Measurements from ENCODE around the gene RNASEH2C. TPM values are rescaled to one million over a fixed set of nuclear protein-coding genes. Genes with fewer than 3 reads are reported as not detected.
A peak's percentile ranks its signal among the peaks of the same experiment; 100 is the strongest.
"Not testable (repeated sequence)": the region's sequence is repeated elsewhere in the genome, so short reads cannot be mapped to it uniquely, and the experiment has no call there.

RNASEH2C gene
- total RNA-seq = 38.5 and 44.0 TPM in 2 replicates
- long read RNA-seq, transcript RNASEH2C-201 (4 exons, 2,794 nt) = major isoform, 10 of 24 reads
- long read RNA-seq, transcript RNASEH2C-205 (5 exons, 2,085 nt) = minor isoform, 5 of 24 reads
- long read RNA-seq, partial matches to known transcripts = 0 of 24 reads
- long read RNA-seq, other reads (novel, unspliced or antisense) = 6 of 24 reads

DNA sequence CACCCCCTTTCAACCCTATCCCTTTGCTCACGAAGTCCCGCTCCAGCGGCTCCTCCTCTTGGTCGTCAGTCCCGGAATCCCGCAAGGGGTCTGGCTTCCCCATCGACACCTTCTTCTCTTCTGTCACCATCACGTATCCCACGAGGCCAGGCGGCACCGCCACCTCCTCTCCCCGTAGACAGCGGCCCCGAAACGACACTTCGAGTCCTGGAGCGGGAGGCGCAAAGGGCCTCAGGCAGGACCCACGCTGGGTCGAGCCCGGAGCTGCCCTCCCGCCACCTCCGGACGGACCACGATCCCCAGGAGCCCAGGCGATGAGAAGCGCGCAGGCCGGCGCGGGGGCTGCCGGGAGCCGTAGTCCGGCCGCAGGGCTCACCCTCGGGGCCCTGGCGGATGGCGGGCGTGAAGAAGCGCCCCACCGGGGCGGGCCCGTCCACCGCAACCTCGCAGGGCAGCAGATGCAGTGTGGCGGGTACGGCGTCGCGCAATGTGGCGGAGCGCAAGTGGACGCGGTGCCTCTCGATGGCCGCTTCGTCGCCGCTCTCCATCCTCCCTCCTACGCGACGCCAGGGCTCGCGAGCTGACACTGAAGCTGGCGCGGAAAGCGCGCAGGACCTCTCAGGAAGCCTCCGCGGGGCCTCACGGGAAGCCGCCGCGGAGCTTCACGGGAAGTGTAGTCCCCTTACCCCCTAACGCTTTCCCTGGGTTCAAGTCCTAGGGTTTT is at the start of gene RNASEH2C:
Gene RNASEH2C (minus strand): TSS at position 588 of the 724 bp plus-strand sequence. CDS start 40 bp downstream, at position 548.
- peak; percentile 59 for DNase-seq (ENCODE audit: low spot score, unreplicated experiment)
- Mint-ChIP-seq H3K4me1 (ENCODE audit: low read depth) (peaks cover 13% of the 10 kb centered on the region), H3K36me3 (ENCODE audit: insufficient read depth) (peaks cover 8% of the 10 kb centered on the region), H3K27me3 (peaks cover 3% of the 10 kb centered on the region), H3K27ac (peak within 1 kb of the TSS; percentile 93), H3K4me3 (ENCODE audit: low read depth) (peak within 1 kb of the TSS; percentile 85), H3K9me3 (ENCODE audit: low read depth) (no peaks in the 10 kb centered on the region)
- TF ChIP-seq CTCF (IDR thresholded peaks at IDR 0.05; ENCODE audit: unreplicated experiment) = no peak

DNA sequence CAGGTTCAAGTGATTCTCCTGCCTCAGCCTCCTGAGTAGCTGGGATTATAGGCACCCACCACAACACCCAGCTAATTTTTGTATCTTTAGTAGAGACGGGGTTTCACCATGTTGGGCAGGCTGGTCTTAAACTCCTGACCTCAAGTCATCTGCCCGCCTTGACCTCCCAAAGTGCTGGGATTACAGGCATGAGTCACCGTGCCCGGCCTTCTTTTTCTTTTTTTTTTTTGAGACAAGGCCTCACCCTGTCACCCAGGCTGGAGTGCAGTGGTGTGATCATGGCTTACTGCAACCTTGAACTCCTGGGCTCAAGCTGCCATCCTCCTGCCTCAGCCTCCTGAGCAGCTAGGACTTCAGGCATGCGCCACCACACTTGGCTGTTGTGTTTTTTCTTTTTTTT is 47.2 kb upstream of the RNASEH2C start:
- not testable (repeated sequence) for H3K27ac Mint-ChIP-seq; H3K36me3 Mint-ChIP-seq (ENCODE audit: insufficient read depth); H3K27me3 Mint-ChIP-seq; DNase-seq (ENCODE audit: low spot score, unreplicated experiment); H3K9me3 Mint-ChIP-seq (ENCODE audit: low read depth); H3K4me3 Mint-ChIP-seq (ENCODE audit: low read depth)
- peaks cover 15% of the 10 kb centered on the region for H3K4me1 Mint-ChIP-seq (ENCODE audit: low read depth)

- peaks cover 1% of the 10 kb centered on the region for H3K36me3 Mint-ChIP-seq (ENCODE audit: insufficient read depth)
- no peak for DNase-seq (ENCODE audit: low spot score, unreplicated experiment)
- no peak for TF ChIP-seq CTCF (IDR thresholded peaks at IDR 0.05; ENCODE audit: unreplicated experiment)
- H3K27ac Mint-ChIP-seq = no peak overlapping the region
- no peak overlapping the region for H3K4me3 Mint-ChIP-seq (ENCODE audit: low read depth)
- no peaks in the 10 kb centered on the region for H3K9me3 Mint-ChIP-seq (ENCODE audit: low read depth)
- peaks cover 15% of the 10 kb centered on the region for H3K4me1 Mint-ChIP-seq (ENCODE audit: low read depth)
- no peaks in the 10 kb centered on the region for H3K27me3 Mint-ChIP-seq
Observed at GRCh38 chr11:65767406-65767805, 46.8 kb upstream of the RNASEH2C start.

DNA sequence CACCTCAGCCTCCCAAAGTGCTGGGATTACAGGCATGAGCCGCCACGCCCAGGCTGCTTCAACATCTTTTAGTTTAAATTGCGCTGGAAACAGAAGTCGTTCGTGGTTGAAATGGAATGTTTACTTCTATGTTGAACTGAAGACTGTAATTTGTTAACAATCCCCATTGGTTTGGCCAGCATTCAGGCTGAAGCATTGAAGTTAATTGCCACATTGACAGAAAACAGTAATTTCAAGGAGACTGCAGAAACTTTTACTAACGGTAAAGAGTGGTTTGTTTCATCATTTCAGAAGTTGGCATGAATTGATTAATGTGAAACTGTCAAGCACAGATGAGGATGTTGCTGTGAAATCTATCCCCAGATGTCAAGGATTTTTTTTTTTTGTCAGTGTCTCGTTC is 45.9 kb upstream of the RNASEH2C start:
- Mint-ChIP-seq H3K27ac (no peak overlapping the region), H3K36me3 (ENCODE audit: insufficient read depth) (peaks cover 2% of the 10 kb centered on the region), H3K27me3 (no peaks in the 10 kb centered on the region), H3K4me1 (ENCODE audit: low read depth) (peaks cover 13% of the 10 kb centered on the region), H3K4me3 (ENCODE audit: low read depth) (no peak overlapping the region), H3K9me3 (ENCODE audit: low read depth) (no peaks in the 10 kb centered on the region)
- DNase-seq (ENCODE audit: low spot score, unreplicated experiment) = no peak
- TF ChIP-seq CTCF (IDR thresholded peaks at IDR 0.05; ENCODE audit: unreplicated experiment) = no peak

- Mint-ChIP-seq H3K4me1 (ENCODE audit: low read depth) (peaks cover 9% of the 10 kb centered on the region), H3K36me3 (ENCODE audit: insufficient read depth) (peaks cover 3% of the 10 kb centered on the region), H3K27ac (no peak overlapping the region), H3K4me3 (ENCODE audit: low read depth) (no peak overlapping the region), H3K27me3 (no peaks in the 10 kb centered on the region), H3K9me3 (ENCODE audit: low read depth) (peaks cover under 1% of the 10 kb centered on the region)
- no peak for TF ChIP-seq CTCF (IDR thresholded peaks at IDR 0.05; ENCODE audit: unreplicated experiment)
- no peak for DNase-seq (ENCODE audit: low spot score, unreplicated experiment)
Observed at GRCh38 chr11:65764434-65764833, 43.8 kb upstream of the RNASEH2C start.

DNA sequence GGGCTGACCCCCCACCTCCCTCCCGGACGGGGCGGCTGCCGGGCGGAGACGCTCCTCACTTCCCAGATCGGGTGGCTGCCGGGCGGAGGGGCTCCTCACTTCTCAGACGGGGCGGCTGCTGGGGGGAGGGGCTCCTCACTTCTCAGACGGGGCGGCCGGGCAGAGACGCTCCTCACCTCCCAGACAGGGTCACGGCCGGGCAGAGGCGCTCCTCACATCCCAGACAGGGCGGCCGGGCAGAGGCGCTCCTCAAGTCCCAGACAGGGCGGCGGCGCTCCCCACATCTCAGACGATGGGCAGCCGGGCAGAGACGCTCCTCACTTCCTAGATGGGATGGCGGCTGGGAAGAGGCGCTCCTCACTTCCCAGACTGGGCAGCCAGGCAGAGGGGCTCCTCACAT is 42.2 kb upstream of the RNASEH2C start:
- not testable (repeated sequence) for H3K36me3 Mint-ChIP-seq (ENCODE audit: insufficient read depth); DNase-seq (ENCODE audit: low spot score, unreplicated experiment); H3K27me3 Mint-ChIP-seq; H3K9me3 Mint-ChIP-seq (ENCODE audit: low read depth); H3K4me3 Mint-ChIP-seq (ENCODE audit: low read depth); H3K27ac Mint-ChIP-seq; H3K4me1 Mint-ChIP-seq (ENCODE audit: low read depth)

DNA sequence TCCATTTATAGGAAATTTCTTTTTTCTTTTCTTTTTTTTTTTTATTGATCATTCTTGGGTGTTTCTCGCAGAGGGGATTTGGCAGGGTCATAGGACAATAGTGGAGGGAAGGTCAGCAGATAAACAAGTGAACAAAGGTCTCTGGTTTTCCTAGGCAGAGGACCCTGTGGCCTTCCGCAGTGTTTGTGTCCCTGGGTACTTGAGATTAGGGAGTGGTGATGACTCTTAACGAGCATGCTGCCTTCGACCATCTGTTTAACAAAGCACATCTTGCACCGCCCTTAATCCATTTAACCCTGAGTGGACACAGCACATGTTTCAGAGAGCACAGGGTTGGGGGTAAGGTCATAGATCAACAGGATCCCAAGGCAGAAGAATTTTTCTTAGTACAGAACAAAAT is 41.6 kb upstream of the RNASEH2C start:
- not testable (repeated sequence) for H3K4me3 Mint-ChIP-seq (ENCODE audit: low read depth); DNase-seq (ENCODE audit: low spot score, unreplicated experiment)

More for the DNA sequence above, 41.6 kb upstream of the RNASEH2C start:
- H3K36me3 Mint-ChIP-seq (ENCODE audit: insufficient read depth); H3K9me3 Mint-ChIP-seq (ENCODE audit: low read depth); H3K27me3 Mint-ChIP-seq; H3K4me1 Mint-ChIP-seq (ENCODE audit: low read depth); H3K27ac Mint-ChIP-seq: not testable (repeated sequence)
